ENCODE results near the gene UTS2B. TPM values are rescaled to one million over a fixed set of nuclear protein-coding genes. Genes with fewer than 3 reads are reported as not detected.

UTS2B gene
- total and polyA plus RNA-seq, 2 of the 4 experiments (the other 2 are of a cell fraction), result 0.72 to 0.79 TPM

- CTCF ChIA-PET, result no interaction called here
- Histone ChIP-seq H3K79me1 (ENCODE audit: low read depth in 1 of 2, low read length in 2 of 2) (no peaks in the 10 kb centered on the region), H2AK5ac (ENCODE audit: low read depth, low read length) (no peak overlapping the region), H3K4me2 (ENCODE audit: low read depth, low read length) (no peak overlapping the region), H3K9ac (ENCODE audit: low read depth, low read length) (no peak overlapping the region), H3K23ac (ENCODE audit: low read depth, low read length) (no peak overlapping the region), H2BK15ac (ENCODE audit: low read depth, low read length) (no peak overlapping the region), H3K9me1 (ENCODE audit: insufficient read depth, low read length) (no peaks in the 10 kb centered on the region), H2AFZ (replicated peaks; ENCODE audit: low read length, poor library complexity) (no peak overlapping the region), H3K4me3 (ENCODE audit: insufficient read depth, low read depth, low read length) (no peak overlapping the region), H2AK9ac (replicated peaks; ENCODE audit: low read depth, low read length, poor library complexity) (no peak overlapping the region), H4K5ac (ENCODE audit: low read depth, low read length) (no peak overlapping the region), H3K14ac (replicated peaks; ENCODE audit: low read depth, low read length) (no peak overlapping the region), H3K4me1 (ENCODE audit: control insufficient read depth, insufficient read depth, low read length) (no peaks in the 10 kb centered on the region), H3K9me3 (ENCODE audit: control insufficient read depth, insufficient read depth, low read length) (no peaks in the 10 kb centered on the region), H3K36me3 (ENCODE audit: control insufficient read depth, insufficient read depth, low read length) (no peaks in the 10 kb centered on the region), H4K91ac (ENCODE audit: insufficient read depth, low read depth, low read length) (no peak overlapping the region), H3K18ac (ENCODE audit: low read depth, low read length) (no peak overlapping the region), H3K4ac (ENCODE audit: low read depth, low read length) (no peak overlapping the region), H4K20me1 (ENCODE audit: insufficient read depth, low read length) (no peaks in the 10 kb centered on the region), H2BK5ac (ENCODE audit: low read depth, low read length, poor library complexity, severe bottlenecking) (no peak overlapping the region), H2BK20ac (ENCODE audit: low read depth, low read length) (no peak overlapping the region), H3K56ac (ENCODE audit: extremely low read depth, insufficient read depth, low read length) (no peak overlapping the region), H4K8ac (ENCODE audit: low read depth in 2 of 2, low read length in 2 of 2) (no peak overlapping the region), H3K27me3 (ENCODE audit: control insufficient read depth, insufficient read depth, low read length) (no peaks in the 10 kb centered on the region), H2BK120ac (ENCODE audit: low read depth, low read length) (no peak overlapping the region), H3K27ac (ENCODE audit: insufficient read depth, low read length) (no peak overlapping the region)
- POLR2A ChIA-PET (ENCODE audit: unreplicated experiment), result no interaction called here
- ATAC-seq (ENCODE audit: low read depth) (no peak), DNase-seq (no peak)
- dilution Hi-C loops (cut with HindIII; ENCODE audit: low sequenced_read_pairs, unreplicated experiment) (no loop called here), intact Hi-C loops (cut with micrococcal nuclease) (no loop called here), in situ Hi-C loops (cut with MboI; ENCODE audit: low sequenced_read_pairs) (no loop called here)
- no TSS peak for BruUV-seq (replicated peaks)
- WGBS, 2 experiments (ENCODE audit: extremely low coverage in 2 of 2, insufficient read length in 1 of 2), result no CpG with 5 or more reads among the region's 1 CpG
- no peak for TF ChIP-seq CTCF (conservative IDR thresholded peaks at IDR 0.05; ENCODE audit: low read depth, low read length)
- no peak for TF ChIP-seq CHD1 (IDR thresholded peaks at IDR 0.05; ENCODE audit: low read depth, low read length)
- TF ChIP-seq FOS (IDR thresholded peaks at IDR 0.05; ENCODE audit: low read depth, low read length), result no peak
- no peak for TF ChIP-seq ELK1 (IDR thresholded peaks at IDR 0.05; ENCODE audit: borderline replicate concordance, low read depth, low read length)
- no peak for TF ChIP-seq RAD21 (IDR thresholded peaks at IDR 0.05; ENCODE audit: low read length)
- TF ChIP-seq RFX5 (IDR thresholded peaks at IDR 0.05; ENCODE audit: low read depth, low read length), result no peak
- no peak for TF ChIP-seq MAZ (IDR thresholded peaks at IDR 0.05; ENCODE audit: borderline replicate concordance, low read depth, low read length)
- no peak for TF ChIP-seq RCOR1 (IDR thresholded peaks at IDR 0.05; ENCODE audit: insufficient replicate concordance, low read length)
- TF ChIP-seq MAFK (IDR thresholded peaks at IDR 0.05; ENCODE audit: low read depth, low read length), result no peak
- TF ChIP-seq USF2 (IDR thresholded peaks at IDR 0.05; ENCODE audit: low read depth, low read length), result no peak
- TF ChIP-seq BHLHE40 (IDR thresholded peaks at IDR 0.05; ENCODE audit: low read depth, low read length), result no peak
- TF ChIP-seq SMC3 (IDR thresholded peaks at IDR 0.05; ENCODE audit: low read depth, low read length), result no peak
- TF ChIP-seq NFE2L2 (IDR thresholded peaks at IDR 0.05; ENCODE audit: low read depth, low read length), result no peak
- no peak for TF ChIP-seq MXI1 (IDR thresholded peaks at IDR 0.05; ENCODE audit: borderline replicate concordance, low read depth, low read length)
- no peak for TF ChIP-seq POLR2A (IDR thresholded peaks at IDR 0.05; ENCODE audit: low read depth, low read length)
- TF ChIP-seq CEBPB (IDR thresholded peaks at IDR 0.05; ENCODE audit: low read depth, low read length), result no peak
Observed at GRCh38 chr3:191217301-191217700, 113.0 kb downstream of the UTS2B start.

Data from IMR-90 (cell line).